Endothelial cell of umbilical vein (primary cell): ENCODE measurements around the gene THAP4.

Source experiments
- CTCF ChIP-seq, 2 donors: IDR thresholded peaks; 1 replicate in 1 of 2; 2 replicates in 1 of 2; pipeline ENCODE4 v1.5.1; 2011; ENCODE audit warnings: low read length in 2 of 2, mild to moderate bottlenecking in 2 of 2, moderate library complexity in 2 of 2, control low read depth in 1 of 2, inconsistent platforms in 1 of 2, low read depth in 1 of 2; ENCODE audit not compliant: insufficient read depth in 1 of 2; ENCODE audit errors: extremely low read depth in 1 of 2
- POLR2A ChIP-seq: IDR thresholded peaks from 2 replicates; pipeline ENCODE4 v1.6.1; 2012; ENCODE audit warnings: low read depth, mild to moderate bottlenecking, control low read depth, low read length

GRCh38 chr2:241602720-241603119, 34.2 kb downstream of the THAP4 start:
- no peak for TF ChIP-seq CTCF (IDR thresholded peaks at IDR 0.05; ENCODE audit: extremely low read depth in 1 of 2, insufficient read depth in 1 of 2, low read depth in 1 of 2, low read length in 2 of 2)
- TF ChIP-seq POLR2A: no peak
